ENCODE data around the gene TTC7B.
"Not testable (repeated sequence)": the region's sequence is repeated elsewhere in the genome, so short reads cannot be mapped to it uniquely, and the experiment has no call there.

Gene TTC7B

GRCh38 chr14:90538095-90538494, 278.1 kb downstream of the TTC7B start:
- no peak for DNase-seq

- no peak for DNase-seq
These were observed 279.6 kb downstream of the TTC7B start for GRCh38 chr14:90536511-90537191.

GRCh38 chr14:90536092-90536491, 280.1 kb downstream of the TTC7B start:
- no peak for DNase-seq

- DNase-seq, result no peak
These were observed 280.6 kb downstream of the TTC7B start for GRCh38 chr14:90535556-90536090.

GRCh38 chr14:90534838-90535555, 281.2 kb downstream of the TTC7B start:
- DNase-seq, result no peak

GRCh38 chr14:90534091-90534837, 282.0 kb downstream of the TTC7B start:
- DNase-seq, result no peak

- DNase-seq, result no peak
These were observed 282.6 kb downstream of the TTC7B start for GRCh38 chr14:90533591-90534021.

GRCh38 chr14:90532826-90533525, 283.3 kb downstream of the TTC7B start:
- DNase-seq, result no peak

GRCh38 chr14:90531497-90531896, 284.7 kb downstream of the TTC7B start:
- no peak for DNase-seq

GRCh38 chr14:90530523-90530922, 285.7 kb downstream of the TTC7B start:
- DNase-seq, result no peak

GRCh38 chr14:90527978-90528377, 288.3 kb downstream of the TTC7B start:
- no peak for DNase-seq

GRCh38 chr14:90526536-90526935, 289.7 kb downstream of the TTC7B start:
- not testable (repeated sequence) for DNase-seq

GRCh38 chr14:90525353-90526028, 290.7 kb downstream of the TTC7B start:
- not testable (repeated sequence) for DNase-seq

- no peak for DNase-seq
These were observed 292.0 kb downstream of the TTC7B start for GRCh38 chr14:90523961-90524875.

GRCh38 chr14:90523544-90523943, 292.7 kb downstream of the TTC7B start:
- no peak for DNase-seq

- peak; percentile 95 to 96 for DNase-seq
These were observed 293.5 kb downstream of the TTC7B start for GRCh38 chr14:90522571-90523191.

GRCh38 chr14:90521930-90522483, 294.2 kb downstream of the TTC7B start:
- no peak for DNase-seq

GRCh38 chr14:90521084-90521929, 294.9 kb downstream of the TTC7B start:
- DNase-seq, result peak; percentile 99

- peak; percentile 38 to 68 for DNase-seq
These were observed 295.9 kb downstream of the TTC7B start for GRCh38 chr14:90520326-90520725.
